GM04504 (cell line): Measurements from ENCODE around the gene AMBP.

Source experiments
- DNase-seq: peaks from one replicate; pipeline ENCODE4 v3.0.0-alpha.2; 2012; ENCODE audit warnings: low read depth

AMBP gene

GRCh38 chr9:114031037-114031630 is 47.0 kb downstream of the AMBP start:
- no peak for DNase-seq

- no peak for DNase-seq
These were observed 47.7 kb downstream of the AMBP start for GRCh38 chr9:114030364-114030763.

- no peak for DNase-seq
These were observed 48.6 kb downstream of the AMBP start for GRCh38 chr9:114029311-114030170.

GRCh38 chr9:114028646-114029045 is 49.5 kb downstream of the AMBP start:
- DNase-seq: no peak

- no peak for DNase-seq
These were observed 50.1 kb downstream of the AMBP start for GRCh38 chr9:114027863-114028465.

- no peak for DNase-seq
These were observed 50.8 kb downstream of the AMBP start for GRCh38 chr9:114027159-114027862.

GRCh38 chr9:114026335-114026734 is 51.8 kb downstream of the AMBP start:
- no peak for DNase-seq

- no peak for DNase-seq
These were observed 52.3 kb downstream of the AMBP start for GRCh38 chr9:114025760-114026159.

GRCh38 chr9:114025196-114025753 is 52.8 kb downstream of the AMBP start:
- no peak for DNase-seq

GRCh38 chr9:114023961-114024360 is 54.1 kb downstream of the AMBP start:
- DNase-seq: no peak

- DNase-seq: no peak
These were observed 56.5 kb downstream of the AMBP start for GRCh38 chr9:114021578-114021977.

GRCh38 chr9:114017741-114018715 is 60.1 kb downstream of the AMBP start:
- DNase-seq: no peak

GRCh38 chr9:114016629-114017423 is 61.3 kb downstream of the AMBP start:
- no peak for DNase-seq

- DNase-seq: no peak
These were observed 62.0 kb downstream of the AMBP start for GRCh38 chr9:114016101-114016500.

- no peak for DNase-seq
These were observed 62.5 kb downstream of the AMBP start for GRCh38 chr9:114015607-114016006.

GRCh38 chr9:114014044-114014443 is 64.1 kb downstream of the AMBP start:
- DNase-seq: no peak

- no peak for DNase-seq
These were observed 66.0 kb downstream of the AMBP start for GRCh38 chr9:114012126-114012525.

GRCh38 chr9:114011313-114011712 is 66.8 kb downstream of the AMBP start:
- DNase-seq: no peak
